OCI-LY7 (cell line): ENCODE data around the gene SIGLEC10.

Experiments
- EZH2phosphoT487 ChIP-seq: fragments of 200-600 bp; sonication (generic); IDR thresholded peaks from 2 replicates; pipeline ENCODE4 v1.6.1; 2018; ENCODE audit warnings: low read depth, borderline replicate concordance, mild to moderate bottlenecking, mixed run types, antibody characterized with exemption, low read length, moderate library complexity, mixed read lengths
- TF ChIP-seq, protein P1 (sequence below): fragments of 200-600 bp; sonication (generic); conservative IDR thresholded peaks from 2 replicates; pipeline ENCODE4 v1.5.1; 2014; ENCODE audit warnings: mild to moderate bottlenecking, antibody characterized with exemption, low read length, moderate library complexity, mixed read lengths

DNA sequence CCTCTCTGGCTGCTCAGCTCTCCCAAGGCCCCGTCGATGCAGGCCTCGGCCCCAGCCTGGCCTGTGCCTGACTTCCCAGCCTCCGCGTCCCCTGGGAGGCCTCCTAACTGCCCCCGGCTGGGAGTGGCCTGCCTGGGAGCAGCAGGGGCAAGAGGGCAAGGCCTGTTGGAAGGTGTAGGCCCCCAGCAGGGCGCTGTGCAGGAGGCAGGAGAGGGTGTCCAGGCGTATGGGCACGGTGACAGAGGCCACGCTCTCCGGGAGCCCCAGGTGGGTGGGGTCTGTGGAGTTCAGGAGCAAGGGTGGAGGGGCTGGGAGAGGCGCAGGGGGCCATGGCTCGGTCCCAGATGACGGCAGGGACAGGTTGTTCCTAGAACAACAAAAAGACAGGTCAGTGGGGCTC is 28.3 kb downstream of the SIGLEC10 start:
- TF ChIP-seq, protein P1, sequence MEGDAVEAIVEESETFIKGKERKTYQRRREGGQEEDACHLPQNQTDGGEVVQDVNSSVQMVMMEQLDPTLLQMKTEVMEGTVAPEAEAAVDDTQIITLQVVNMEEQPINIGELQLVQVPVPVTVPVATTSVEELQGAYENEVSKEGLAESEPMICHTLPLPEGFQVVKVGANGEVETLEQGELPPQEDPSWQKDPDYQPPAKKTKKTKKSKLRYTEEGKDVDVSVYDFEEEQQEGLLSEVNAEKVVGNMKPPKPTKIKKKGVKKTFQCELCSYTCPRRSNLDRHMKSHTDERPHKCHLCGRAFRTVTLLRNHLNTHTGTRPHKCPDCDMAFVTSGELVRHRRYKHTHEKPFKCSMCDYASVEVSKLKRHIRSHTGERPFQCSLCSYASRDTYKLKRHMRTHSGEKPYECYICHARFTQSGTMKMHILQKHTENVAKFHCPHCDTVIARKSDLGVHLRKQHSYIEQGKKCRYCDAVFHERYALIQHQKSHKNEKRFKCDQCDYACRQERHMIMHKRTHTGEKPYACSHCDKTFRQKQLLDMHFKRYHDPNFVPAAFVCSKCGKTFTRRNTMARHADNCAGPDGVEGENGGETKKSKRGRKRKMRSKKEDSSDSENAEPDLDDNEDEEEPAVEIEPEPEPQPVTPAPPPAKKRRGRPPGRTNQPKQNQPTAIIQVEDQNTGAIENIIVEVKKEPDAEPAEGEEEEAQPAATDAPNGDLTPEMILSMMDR, result no peak
- no peak for TF ChIP-seq EZH2phosphoT487
